NCI-H128 (cell line): ENCODE measurements around the gene TMEM165.

Experiments used
- DNase-seq: peaks from one replicate; lab custom pipeline; 2025; ENCODE audit not compliant: unreplicated experiment; lab: John Stamatoyannopoulos, UW

The TMEM165 gene

GRCh38 chr4:55399581-55399980 is 3.8 kb downstream of the TMEM165 start:
- DNase-seq = no peak

GRCh38 chr4:55405073-55405472 is 9.3 kb downstream of the TMEM165 start:
- no peak for DNase-seq

GRCh38 chr4:55406545-55406944 is 10.8 kb downstream of the TMEM165 start:
- DNase-seq = no peak

GRCh38 chr4:55407119-55407518 is 11.4 kb downstream of the TMEM165 start:
- no peak for DNase-seq

- no peak for DNase-seq
Measured at GRCh38 chr4:55407764-55408163, 12.0 kb downstream of the TMEM165 start.

- no peak for DNase-seq
Measured at GRCh38 chr4:55409468-55410171, 13.9 kb downstream of the TMEM165 start.

GRCh38 chr4:55410431-55410830 is 14.7 kb downstream of the TMEM165 start:
- no peak for DNase-seq

GRCh38 chr4:55411621-55412020 is 15.9 kb downstream of the TMEM165 start:
- DNase-seq = no peak

GRCh38 chr4:55416176-55416575 is 20.4 kb downstream of the TMEM165 start:
- no peak for DNase-seq

- no peak for DNase-seq
Measured at GRCh38 chr4:55424791-55425190, 29.0 kb downstream of the TMEM165 start.

GRCh38 chr4:55431710-55432336 is 36.1 kb downstream of the TMEM165 start:
- DNase-seq = no peak

- no peak for DNase-seq
Measured at GRCh38 chr4:55435141-55435841, 39.5 kb downstream of the TMEM165 start.

GRCh38 chr4:55437356-55437796 is 41.6 kb downstream of the TMEM165 start:
- DNase-seq = no peak

GRCh38 chr4:55437823-55438222 is 42.1 kb downstream of the TMEM165 start:
- no peak for DNase-seq

- DNase-seq = no peak
Measured at GRCh38 chr4:55438314-55438713, 42.6 kb downstream of the TMEM165 start.

GRCh38 chr4:55439023-55439422 is 43.3 kb downstream of the TMEM165 start:
- no peak for DNase-seq

- DNase-seq = no peak
Measured at GRCh38 chr4:55440786-55441185, 45.0 kb downstream of the TMEM165 start.

- no peak for DNase-seq
Measured at GRCh38 chr4:55442541-55442940, 46.8 kb downstream of the TMEM165 start.

- no peak for DNase-seq
Measured at GRCh38 chr4:55444827-55445226, 49.1 kb downstream of the TMEM165 start.

- no peak for DNase-seq
Measured at GRCh38 chr4:55445921-55446577, 50.3 kb downstream of the TMEM165 start.

- DNase-seq = no peak
Measured at GRCh38 chr4:55446578-55446922, 50.8 kb downstream of the TMEM165 start.
